Astrocyte (in vitro differentiated cells and primary cell): ENCODE results near the gene SLC17A7. TPM values are rescaled to one million over a fixed set of nuclear protein-coding genes. Genes with fewer than 3 reads are reported as not detected.

ENCODE experiments used
- DNase-seq: peaks from one replicate; pipeline ENCODE4 v3.0.0-alpha.2; 2010; ENCODE audit warnings: low read depth
- FAIRE-seq: peaks from 2 replicates; lab custom pipeline; 2011; peaks lifted over from hg19 to GRCh38; lab: Jason Lieb, UNC
- H2AFZ ChIP-seq: 2 replicates; pipeline ENCODE4 v1.6.0; 2012; ENCODE audit warnings: low read depth, low read length, inconsistent platforms
- H3K27ac ChIP-seq: 2 replicates; pipeline ENCODE4 v1.5.1; 2011; ENCODE audit warnings: low read depth, low read length, inconsistent platforms
- H3K27me3 ChIP-seq: 2 replicates; pipeline ENCODE4 v1.6.0; 2011; ENCODE audit warnings: low read length, inconsistent platforms; ENCODE audit not compliant: insufficient read depth
- H3K36me3 ChIP-seq: 2 replicates; pipeline ENCODE4 v1.5.1; 2011; ENCODE audit warnings: low read length, inconsistent platforms; ENCODE audit not compliant: insufficient read depth
- H3K4me1 ChIP-seq: 2 replicates; pipeline ENCODE4 v1.5.1; 2011; ENCODE audit warnings: low read length, inconsistent platforms; ENCODE audit not compliant: insufficient read depth
- H3K4me2 ChIP-seq: 2 replicates; pipeline ENCODE4 v1.6.0; 2012; ENCODE audit warnings: low read length, inconsistent platforms
- H3K4me3 ChIP-seq: 2 replicates; pipeline ENCODE4 v1.5.1; 2011; ENCODE audit warnings: low read depth, mild to moderate bottlenecking, low read length, inconsistent platforms; ENCODE audit not compliant: insufficient read depth
- H3K79me2 ChIP-seq: 2 replicates; pipeline ENCODE4 v1.6.0; 2012; ENCODE audit warnings: mild to moderate bottlenecking, low read length, inconsistent platforms; ENCODE audit not compliant: insufficient read depth
- H3K9ac ChIP-seq: 2 replicates; pipeline ENCODE4 v1.6.0; 2012; ENCODE audit warnings: mild to moderate bottlenecking, low read length, inconsistent platforms
- H3K9me3 ChIP-seq: 2 replicates; pipeline ENCODE4 v1.5.1; 2012; ENCODE audit warnings: low read depth, mild to moderate bottlenecking, low read length, inconsistent platforms; ENCODE audit not compliant: insufficient read depth
- H4K20me1 ChIP-seq: 2 replicates; pipeline ENCODE4 v1.6.0; 2012; ENCODE audit warnings: low read length, inconsistent platforms; ENCODE audit not compliant: insufficient read depth
- H3K27ac Mint-ChIP-seq: one replicate; pipeline ENCODE4 v1.8.0; 2021; ENCODE audit warnings: mild to moderate bottlenecking, mixed read lengths; ENCODE audit not compliant: unreplicated experiment
- H3K27me3 Mint-ChIP-seq: one replicate; pipeline ENCODE4 v1.8.0; 2021; ENCODE audit warnings: low read depth, mixed read lengths; ENCODE audit not compliant: unreplicated experiment
- H3K36me3 Mint-ChIP-seq: one replicate; pipeline ENCODE4 v1.8.0; 2021; ENCODE audit warnings: low read depth, mixed read lengths; ENCODE audit not compliant: unreplicated experiment
- H3K4me1 Mint-ChIP-seq: one replicate; pipeline ENCODE4 v1.8.0; 2021; ENCODE audit warnings: low read depth, mixed read lengths; ENCODE audit not compliant: unreplicated experiment
- H3K4me3 Mint-ChIP-seq: one replicate; pipeline ENCODE4 v1.8.0; 2021; ENCODE audit warnings: mild to moderate bottlenecking, moderate library complexity, mixed read lengths; ENCODE audit not compliant: unreplicated experiment
- H3K9me3 Mint-ChIP-seq: one replicate; pipeline ENCODE4 v1.8.0; 2021; ENCODE audit warnings: mild to moderate bottlenecking, mixed read lengths; ENCODE audit not compliant: unreplicated experiment
- CTCF ChIP-seq: IDR thresholded peaks from 2 replicates; pipeline ENCODE4 v1.5.1; 2011; ENCODE audit warnings: low read depth, mild to moderate bottlenecking, inconsistent platforms, low read length, moderate library complexity; ENCODE audit not compliant: insufficient read depth
- EZH2 ChIP-seq: IDR thresholded peaks from 2 replicates; pipeline ENCODE4 v1.6.1; 2012; ENCODE audit warnings: mild to moderate bottlenecking, low read length, inconsistent platforms; ENCODE audit not compliant: insufficient read depth
- total RNA-seq: library from RNA; stranded (reverse); gene quantifications from 2 replicates; pipeline ENCODE4 v1.2.1, GENCODE V29; 2021

SLC17A7 gene
- total RNA-seq, 1 donor from 2014 or later, result 0.16 TPM

GRCh38 chr19:49451430-49452181 is 10.3 kb upstream of the SLC17A7 start, which contains the start of gene PIH1D1:
Gene PIH1D1 (minus strand): TSS chr19:49451814. CDS start chr19:49451574, 240 bp downstream.
- peak within 1 kb of the TSS; percentile 98 for H3K4me2 ChIP-seq
- TF ChIP-seq CTCF (no peak), EZH2 (no peak)
- H3K4me1 Mint-ChIP-seq, result peaks cover 5% of the 10 kb centered on the region
- peak within 1 kb of the TSS; percentile 98 for H3K4me3 Mint-ChIP-seq
- no peaks in the 10 kb centered on the region for H3K9me3 Mint-ChIP-seq
- peak within 1 kb of the TSS; percentile 88 for H2AFZ ChIP-seq
- no peaks in the 10 kb centered on the region for H3K27me3 ChIP-seq
- H4K20me1 ChIP-seq, result peaks cover 4% of the 10 kb centered on the region
- no peaks in the 10 kb centered on the region for H3K9me3 ChIP-seq
- peak within 1 kb of the TSS; percentile 100 for H3K27ac Mint-ChIP-seq
- no peaks in the 10 kb centered on the region for H3K27me3 Mint-ChIP-seq
- peak within 1 kb of the TSS; percentile 96 for H3K4me3 ChIP-seq
- H3K36me3 Mint-ChIP-seq, result peaks cover 13% of the 10 kb centered on the region
- peak within 1 kb of the TSS; percentile 91 for H3K27ac ChIP-seq
- H3K79me2 ChIP-seq, result peaks cover 13% of the 10 kb centered on the region
- H3K9ac ChIP-seq, result peak within 1 kb of the TSS; percentile 94
- peaks cover 8% of the 10 kb centered on the region for H3K4me1 ChIP-seq
- H3K36me3 ChIP-seq, result no peaks in the 10 kb centered on the region
- DNase-seq, result peak; percentile 98
- FAIRE-seq, result peak; percentile 92

- DNase-seq, result no peak
- Histone ChIP-seq H3K79me2 (peaks cover 13% of the 10 kb centered on the region), H3K4me2 (peak overlapping the region; percentile 98), H4K20me1 (peaks cover 4% of the 10 kb centered on the region), H3K27ac (no peak overlapping the region), H2AFZ (no peak overlapping the region), H3K4me3 (peak overlapping the region; percentile 96), H3K9me3 (no peaks in the 10 kb centered on the region), H3K27me3 (no peaks in the 10 kb centered on the region), H3K36me3 (no peaks in the 10 kb centered on the region), H3K9ac (peak overlapping the region; percentile 94), H3K4me1 (peaks cover 8% of the 10 kb centered on the region)
- no peaks in the 10 kb centered on the region for H3K27me3 Mint-ChIP-seq
- H3K4me3 Mint-ChIP-seq, result peak overlapping the region; percentile 98
- H3K4me1 Mint-ChIP-seq, result peaks cover 5% of the 10 kb centered on the region
- TF ChIP-seq CTCF (no peak), EZH2 (no peak)
- FAIRE-seq, result no peak
- H3K9me3 Mint-ChIP-seq, result no peaks in the 10 kb centered on the region
- peak overlapping the region; percentile 94 for H3K27ac Mint-ChIP-seq
- H3K36me3 Mint-ChIP-seq, result peaks cover 16% of the 10 kb centered on the region
Measured at GRCh38 chr19:49450405-49450804, 9.1 kb upstream of the SLC17A7 start.

GRCh38 chr19:49448432-49448786 is 7.1 kb upstream of the SLC17A7 start:
- TF ChIP-seq EZH2 (no peak), CTCF (no peak)
- Histone ChIP-seq H3K9me3 (no peaks in the 10 kb centered on the region), H3K4me3 (no peak overlapping the region), H3K27ac (no peak overlapping the region), H3K79me2 (peaks cover 13% of the 10 kb centered on the region), H4K20me1 (peaks cover 4% of the 10 kb centered on the region), H3K27me3 (no peaks in the 10 kb centered on the region), H3K9ac (no peak overlapping the region), H3K4me1 (peaks cover 4% of the 10 kb centered on the region), H3K36me3 (no peaks in the 10 kb centered on the region), H2AFZ (no peak overlapping the region), H3K4me2 (no peak overlapping the region)
- peaks cover 5% of the 10 kb centered on the region for H3K4me1 Mint-ChIP-seq
- DNase-seq (no peak), FAIRE-seq (no peak)
- no peaks in the 10 kb centered on the region for H3K27me3 Mint-ChIP-seq
- peaks cover 16% of the 10 kb centered on the region for H3K36me3 Mint-ChIP-seq
- no peaks in the 10 kb centered on the region for H3K9me3 Mint-ChIP-seq
- H3K4me3 Mint-ChIP-seq, result no peak overlapping the region
- no peak overlapping the region for H3K27ac Mint-ChIP-seq
